Upper lobe of left lung (tissue), 4 donors: ENCODE data around the gene ADAMTSL5.

Source experiments
- CTCF ChIP-seq, 6 experiments: fragments of 450-650 bp in 4 of 6; fragments of 200-600 bp in 2 of 6; sonication (generic) in 2 of 6; IDR thresholded peaks; one replicate each; pipeline ENCODE4 v1.5.1; 2016 to 2019; ENCODE audit warnings: antibody characterized with exemption in 6 of 6
- POLR2A ChIP-seq, 4 donors: fragments of 450-650 bp; IDR thresholded peaks; one replicate each; pipeline ENCODE4 v1.5.1; 2016 to 2017; ENCODE audit warnings: antibody characterized with exemption in 4 of 4, mild to moderate bottlenecking in 2 of 4

DNA sequence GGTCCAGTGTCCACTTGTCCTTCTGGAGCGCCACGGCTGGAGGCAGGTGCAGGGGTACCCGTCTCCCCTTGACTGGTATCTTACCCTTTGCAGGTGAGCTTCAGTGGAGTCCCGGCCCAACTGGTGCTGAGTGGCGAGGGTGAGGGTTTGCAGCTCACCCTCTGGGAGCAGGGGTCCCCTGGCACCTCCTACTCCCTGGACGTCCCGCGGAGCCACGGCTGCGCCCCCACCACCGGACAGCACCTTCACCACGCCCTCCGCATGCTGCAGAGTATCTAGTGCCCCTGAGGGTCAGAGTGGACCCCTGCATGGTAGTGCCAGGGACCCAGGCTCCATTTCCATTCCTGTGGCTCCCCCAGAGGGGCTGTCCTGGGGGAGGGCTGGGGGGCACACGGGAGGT lies 22.2 kb upstream of the ADAMTSL5 start:
- TF ChIP-seq CTCF (IDR thresholded peaks at IDR 0.05) (no peak), POLR2A (IDR thresholded peaks at IDR 0.05) (no peak)
